H1 (cell line): ENCODE measurements around the gene PDZRN4. TPM values are rescaled to one million over a fixed set of nuclear protein-coding genes. Genes with fewer than 3 reads are reported as not detected.

Experiments used
- polyA plus RNA-seq, 7 experiments: library from polyadenylated mRNA; depleted of rRNA in 3 of 7; stranded (reverse) in 5 of 7; unstranded in 2 of 7; fragments of >200 nt in 5 of 7; fragments of 200-250 nt in 2 of 7; gene quantifications; 1 replicate in 5 of 7; 2 replicates in 1 of 7; 4 replicates in 1 of 7; pipeline versions ENCODE4 v1.2.1 to v1.2.3, GENCODE V29; 2011 to 2013; ENCODE audit warnings: missing spikeins in 2 of 7, mixed read lengths in 2 of 7
- total RNA-seq: library from RNA; stranded (reverse); fragmentation: NEBNext Ultra II Directional; extraction: Animal tissue kit (Norgen Biotek cat#: 25700); gene quantifications from 2 replicates; pipeline ENCODE4 v1.2.1, GENCODE V29; 2021
- TF ChIP-seq, protein P1 (sequence below), 3 experiments: IDR thresholded peaks; 1 replicate in 2 of 3; 2 replicates in 1 of 3; pipeline versions ENCODE4 v1.5.1 to v1.6.1; 2011; ENCODE audit warnings: low read length in 3 of 3, mild to moderate bottlenecking in 3 of 3, inconsistent platforms in 2 of 3, low read depth in 1 of 3, moderate library complexity in 1 of 3; ENCODE audit not compliant: insufficient read depth in 1 of 3; ENCODE audit errors: control extremely low read depth in 1 of 3

The PDZRN4 gene
- total and polyA plus RNA-seq, 2 of the 8 experiments (the other 6 are each of a cell fraction or from before 2014, with no cell fraction given), result not detected

DNA sequence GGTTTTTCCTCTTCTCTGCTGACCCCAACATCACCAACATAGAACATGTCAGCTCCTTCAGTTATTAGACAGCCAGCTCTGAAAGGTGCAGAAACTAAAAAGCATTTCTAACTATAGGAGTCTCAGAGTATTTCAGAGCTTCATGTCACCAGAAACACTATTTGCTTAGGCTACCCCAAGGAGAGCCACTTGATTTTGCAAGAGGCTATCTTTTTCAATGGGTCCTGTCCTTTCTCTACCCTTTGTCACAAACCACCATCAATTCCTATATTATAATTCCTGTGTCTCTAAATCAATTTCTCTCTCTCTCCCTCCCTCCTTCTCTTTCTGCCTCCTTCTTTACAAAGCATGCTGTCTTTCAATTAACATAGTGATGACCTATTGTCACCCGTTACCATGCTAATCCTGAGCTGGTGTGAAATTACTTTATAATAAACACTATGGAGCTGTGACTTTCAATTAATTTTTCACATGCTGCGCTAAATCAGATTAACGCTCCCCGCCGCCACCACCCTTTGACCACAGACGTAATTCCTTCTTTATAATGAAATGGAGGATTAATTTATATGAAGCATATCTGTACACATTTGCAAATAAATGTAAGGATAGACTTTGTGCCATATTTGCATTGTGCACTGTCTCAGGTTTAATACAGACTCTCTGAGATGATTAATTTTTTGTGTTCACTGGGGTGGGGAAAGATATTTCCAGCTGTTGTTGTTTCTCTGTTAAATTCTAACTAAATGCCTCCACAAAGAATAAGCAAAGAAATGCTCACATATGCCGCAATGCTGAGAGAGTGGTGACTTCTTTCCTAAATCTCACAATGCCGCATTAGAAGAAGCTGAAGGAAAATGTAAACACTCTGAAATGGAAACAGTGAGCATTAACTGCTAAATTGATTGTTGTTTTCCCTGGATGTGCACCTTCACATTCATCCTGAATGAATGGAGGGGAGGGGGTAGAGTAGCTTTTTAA lies 418.6 kb downstream of the PDZRN4 start (continued):
- TF ChIP-seq, protein P1, sequence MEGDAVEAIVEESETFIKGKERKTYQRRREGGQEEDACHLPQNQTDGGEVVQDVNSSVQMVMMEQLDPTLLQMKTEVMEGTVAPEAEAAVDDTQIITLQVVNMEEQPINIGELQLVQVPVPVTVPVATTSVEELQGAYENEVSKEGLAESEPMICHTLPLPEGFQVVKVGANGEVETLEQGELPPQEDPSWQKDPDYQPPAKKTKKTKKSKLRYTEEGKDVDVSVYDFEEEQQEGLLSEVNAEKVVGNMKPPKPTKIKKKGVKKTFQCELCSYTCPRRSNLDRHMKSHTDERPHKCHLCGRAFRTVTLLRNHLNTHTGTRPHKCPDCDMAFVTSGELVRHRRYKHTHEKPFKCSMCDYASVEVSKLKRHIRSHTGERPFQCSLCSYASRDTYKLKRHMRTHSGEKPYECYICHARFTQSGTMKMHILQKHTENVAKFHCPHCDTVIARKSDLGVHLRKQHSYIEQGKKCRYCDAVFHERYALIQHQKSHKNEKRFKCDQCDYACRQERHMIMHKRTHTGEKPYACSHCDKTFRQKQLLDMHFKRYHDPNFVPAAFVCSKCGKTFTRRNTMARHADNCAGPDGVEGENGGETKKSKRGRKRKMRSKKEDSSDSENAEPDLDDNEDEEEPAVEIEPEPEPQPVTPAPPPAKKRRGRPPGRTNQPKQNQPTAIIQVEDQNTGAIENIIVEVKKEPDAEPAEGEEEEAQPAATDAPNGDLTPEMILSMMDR (IDR thresholded peaks at IDR 0.05; ENCODE audit: control extremely low read depth in 1 of 3, insufficient read depth in 1 of 3, low read depth in 1 of 3, low read length in 3 of 3), result no peak
